OCI-LY3 (cell line): ENCODE data around the gene CRB1.

Experiments used
- H2AFZ ChIP-seq: fragments of 200-600, 300-600 bp; shearing (Covaris generic); 2 replicates; pipeline ENCODE4 v1.6.0; 2014; ENCODE audit warnings: antibody characterized with exemption, low read depth, low read length
- H3K27ac ChIP-seq: fragments of 200-600, 300-600 bp; sonication (generic); 2 replicates; pipeline ENCODE4 v1.5.1; 2014; ENCODE audit warnings: mild to moderate bottlenecking, low read length, moderate library complexity, mixed read lengths
- H3K27me3 ChIP-seq: fragments of 200-600, 300-600 bp; sonication (generic); 2 replicates; pipeline ENCODE4 v1.6.1; 2014; ENCODE audit warnings: low read depth, low read length, mixed read lengths
- H3K36me3 ChIP-seq: fragments of 200-600, 300-600 bp; sonication (generic); replicated peaks from 2 replicates; pipeline ENCODE3; 2014; ENCODE audit warnings: low read depth, low read length, mixed read lengths
- H3K4me1 ChIP-seq: fragments of 300-600, 200-600 bp; sonication (generic); 2 replicates; pipeline ENCODE4 v1.6.1; 2014; ENCODE audit warnings: low read length, mixed read lengths
- H3K4me2 ChIP-seq: fragments of 200-600, 300-600 bp; sonication (generic); 2 replicates; pipeline ENCODE4 v1.6.1; 2014; ENCODE audit warnings: low read length, mixed read lengths
- H3K4me3 ChIP-seq: fragments of 300-600, 200-600 bp; sonication (generic); 2 replicates; pipeline ENCODE4 v1.5.1; 2014; ENCODE audit warnings: antibody characterized with exemption, mild to moderate bottlenecking, low read length, moderate library complexity
- H3K79me2 ChIP-seq: fragments of 300-600, 200-600 bp; shearing (Covaris generic); 2 replicates; pipeline ENCODE4 v1.6.1; 2014; ENCODE audit warnings: mild to moderate bottlenecking, low read length, mixed read lengths
- H3K9ac ChIP-seq: fragments of 300-600, 200-600 bp; shearing (Covaris generic); 2 replicates; pipeline ENCODE4 v1.6.0; 2014; ENCODE audit warnings: mild to moderate bottlenecking, low read length, moderate library complexity
- H3K9me3 ChIP-seq: fragments of 200-600, 300-600 bp; shearing (Covaris generic); 2 replicates; pipeline ENCODE4 v1.6.1; 2014; ENCODE audit warnings: low read length, mixed read lengths; ENCODE audit not compliant: insufficient read depth
- H4K20me1 ChIP-seq: fragments of 200-600, 300-600 bp; sonication (generic); 2 replicates; pipeline ENCODE4 v1.6.1; 2016; ENCODE audit warnings: low read length, mixed read lengths; ENCODE audit not compliant: insufficient read depth
- CTCF ChIP-seq: fragments of 200-600, 300-600 bp; sonication (generic); IDR thresholded peaks from 2 replicates; pipeline ENCODE4 v1.5.1; 2014; ENCODE audit warnings: antibody characterized with exemption, low read length, low read depth
- EZH2phosphoT487 ChIP-seq: fragments of 200-600 bp; shearing (Covaris generic); IDR thresholded peaks from 2 replicates; pipeline ENCODE4 v1.6.1; 2018; ENCODE audit warnings: antibody characterized with exemption, mixed run types, low read depth

CRB1 gene

GRCh38 chr1:197526736-197527371 lies 258.8 kb downstream of the CRB1 start:
- no peaks in the 10 kb centered on the region for H4K20me1 ChIP-seq
- H3K27me3 ChIP-seq, result no peaks in the 10 kb centered on the region
- H3K27ac ChIP-seq, result no peak overlapping the region
- H3K36me3 ChIP-seq, result no peaks in the 10 kb centered on the region
- no peak overlapping the region for H2AFZ ChIP-seq
- no peaks in the 10 kb centered on the region for H3K4me1 ChIP-seq
- H3K4me2 ChIP-seq, result no peak overlapping the region
- TF ChIP-seq CTCF, result peak; percentile 50
- no peak for TF ChIP-seq EZH2phosphoT487
- no peak overlapping the region for H3K4me3 ChIP-seq
- H3K9ac ChIP-seq, result no peak overlapping the region
- H3K79me2 ChIP-seq, result no peaks in the 10 kb centered on the region
- no peaks in the 10 kb centered on the region for H3K9me3 ChIP-seq
